HepG2 (cell line): Measurements from ENCODE around the gene DDX50. TPM values are rescaled to one million over a fixed set of nuclear protein-coding genes. Genes with fewer than 3 reads are reported as not detected.

Experiments
- PHF21A ChIP-seq: sonication (generic); formaldehyde crosslinking; IDR thresholded peaks from 2 replicates; pipeline ENCODE4 v1.5.0; 2020; ENCODE audit warnings: mild to moderate bottlenecking, missing genetic modification reagents
- RBM39 ChIP-seq: fragments of 200-400 bp; formaldehyde crosslinking; IDR thresholded peaks from one replicate; pipeline ENCODE4 v1.6.1; 2018; ENCODE audit warnings: antibody characterized with exemption, mild to moderate bottlenecking, low read depth, low read length; ENCODE audit not compliant: poor library complexity, severe bottlenecking
- SRY ChIP-seq: sonication (generic); formaldehyde crosslinking; IDR thresholded peaks from 2 replicates; pipeline ENCODE4 v1.8.0; 2022; ENCODE audit warnings: mild to moderate bottlenecking, missing genetic modification reagents
- TCF7L2 ChIP-seq: IDR thresholded peaks from 2 replicates; pipeline ENCODE4 v1.6.1; 2011; ENCODE audit warnings: mild to moderate bottlenecking, low read depth, low read length, moderate library complexity
- ZBTB1 ChIP-seq: sonication (generic); formaldehyde crosslinking; IDR thresholded peaks from 2 replicates; pipeline ENCODE4 v1.4.0; 2020; ENCODE audit warnings: missing genetic modification reagents, borderline replicate concordance
- ZKSCAN8 ChIP-seq: IDR thresholded peaks from 2 replicates; pipeline ENCODE4 v1.6.1; 2016; ENCODE audit warnings: borderline replicate concordance, missing genetic modification reagents, missing compliant biosample characterization
- ZNF530 ChIP-seq: sonication (generic); formaldehyde crosslinking; IDR thresholded peaks from 2 replicates; pipeline ENCODE4 v1.5.0; 2020; ENCODE audit warnings: low read depth, mild to moderate bottlenecking, missing genetic modification reagents
- ZNF792 ChIP-seq: IDR thresholded peaks from 2 replicates; pipeline ENCODE4 v1.6.1; 2016
- polyA plus RNA-seq, 8 experiments: library from polyadenylated mRNA; depleted of rRNA in 3 of 8; stranded (reverse) in 7 of 8; unstranded in 1 of 8; fragments of >200 nt; fragmentation: Illumina TruSeq in 4 of 8; extraction: Trizol in 4 of 8; gene quantifications; 2 replicates each; pipeline versions ENCODE4 v1.2.1 to v1.2.3, GENCODE V29; 2011 to 2016; ENCODE audit warnings: low read depth in 4 of 8, missing spikeins in 1 of 8, mixed read lengths in 1 of 8; ENCODE audit not compliant: insufficient read depth in 1 of 8
- total RNA-seq, 5 experiments: library from RNA; depleted of rRNA; stranded (reverse); fragments of >200 nt; fragmentation: Illumina TruSeq; extraction: Trizol; gene quantifications; 2 replicates each; pipeline ENCODE4 v1.2.3, GENCODE V29; 2016; ENCODE audit warnings: low read depth in 1 of 5
- TF ChIP-seq, protein P1 (sequence below): sonication (generic); formaldehyde crosslinking; IDR thresholded peaks from 2 replicates; pipeline ENCODE4 v1.4.0; 2020; ENCODE audit warnings: missing genetic modification reagents
- TF ChIP-seq, protein P2 (sequence below): sonication (generic); formaldehyde crosslinking; IDR thresholded peaks from 2 replicates; pipeline ENCODE4 v1.9.0; 2021; ENCODE audit warnings: missing genetic modification reagents, mild to moderate bottlenecking, borderline replicate concordance
- TF ChIP-seq, protein P3 (sequence below): sonication (generic); formaldehyde crosslinking; IDR thresholded peaks from 2 replicates; pipeline ENCODE4 v1.4.0; 2020; ENCODE audit warnings: missing genetic modification reagents

Gene DDX50
- total and polyA plus RNA-seq, 2 of the 13 experiments (the other 11 are each of a cell fraction or from before 2014, with no cell fraction given): 19.0 to 38.2 TPM

DNA sequence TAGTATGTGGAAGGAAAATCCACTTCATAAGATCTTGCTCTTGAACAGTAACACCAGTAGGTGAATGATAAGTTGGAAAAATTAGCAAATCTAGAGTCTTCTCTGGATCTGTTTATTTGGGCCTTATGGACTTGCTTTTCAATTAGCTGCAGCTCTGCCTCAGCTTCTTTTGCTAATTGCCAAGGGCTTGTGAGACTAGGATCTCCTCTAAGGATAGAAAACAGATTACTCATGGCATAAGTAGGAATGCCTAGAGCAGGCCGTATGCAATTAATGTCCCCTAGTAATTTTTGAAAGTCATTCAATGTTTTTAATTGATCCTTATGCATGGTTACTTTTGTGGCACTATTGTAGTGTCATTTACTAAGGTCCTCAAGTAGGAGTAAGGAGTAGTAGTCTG is 36.5 kb upstream of the DDX50 start (continued):
- TF ChIP-seq ZNF530 (CRISPR knock-in tag) (no peak), TCF7L2 (no peak), SRY (CRISPR knock-in tag) (no peak), RBM39 (no peak), ZBTB1 (CRISPR knock-in tag) (no peak), PHF21A (CRISPR knock-in tag) (no peak), ZNF792 (no peak), ZKSCAN8 (CRISPR knock-in tag) (no peak)
- TF ChIP-seq, protein P1, sequence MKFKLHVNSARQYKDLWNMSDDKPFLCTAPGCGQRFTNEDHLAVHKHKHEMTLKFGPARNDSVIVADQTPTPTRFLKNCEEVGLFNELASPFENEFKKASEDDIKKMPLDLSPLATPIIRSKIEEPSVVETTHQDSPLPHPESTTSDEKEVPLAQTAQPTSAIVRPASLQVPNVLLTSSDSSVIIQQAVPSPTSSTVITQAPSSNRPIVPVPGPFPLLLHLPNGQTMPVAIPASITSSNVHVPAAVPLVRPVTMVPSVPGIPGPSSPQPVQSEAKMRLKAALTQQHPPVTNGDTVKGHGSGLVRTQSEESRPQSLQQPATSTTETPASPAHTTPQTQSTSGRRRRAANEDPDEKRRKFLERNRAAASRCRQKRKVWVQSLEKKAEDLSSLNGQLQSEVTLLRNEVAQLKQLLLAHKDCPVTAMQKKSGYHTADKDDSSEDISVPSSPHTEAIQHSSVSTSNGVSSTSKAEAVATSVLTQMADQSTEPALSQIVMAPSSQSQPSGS (CRISPR knock-in tag): no peak
- TF ChIP-seq, protein P2, sequence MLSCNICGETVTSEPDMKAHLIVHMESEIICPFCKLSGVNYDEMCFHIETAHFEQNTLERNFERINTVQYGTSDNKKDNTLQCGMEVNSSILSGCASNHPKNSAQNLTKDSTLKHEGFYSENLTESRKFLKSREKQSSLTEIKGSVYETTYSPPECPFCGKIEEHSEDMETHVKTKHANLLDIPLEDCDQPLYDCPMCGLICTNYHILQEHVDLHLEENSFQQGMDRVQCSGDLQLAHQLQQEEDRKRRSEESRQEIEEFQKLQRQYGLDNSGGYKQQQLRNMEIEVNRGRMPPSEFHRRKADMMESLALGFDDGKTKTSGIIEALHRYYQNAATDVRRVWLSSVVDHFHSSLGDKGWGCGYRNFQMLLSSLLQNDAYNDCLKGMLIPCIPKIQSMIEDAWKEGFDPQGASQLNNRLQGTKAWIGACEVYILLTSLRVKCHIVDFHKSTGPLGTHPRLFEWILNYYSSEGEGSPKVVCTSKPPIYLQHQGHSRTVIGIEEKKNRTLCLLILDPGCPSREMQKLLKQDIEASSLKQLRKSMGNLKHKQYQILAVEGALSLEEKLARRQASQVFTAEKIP (CRISPR knock-in tag): no peak
- TF ChIP-seq, protein P3, sequence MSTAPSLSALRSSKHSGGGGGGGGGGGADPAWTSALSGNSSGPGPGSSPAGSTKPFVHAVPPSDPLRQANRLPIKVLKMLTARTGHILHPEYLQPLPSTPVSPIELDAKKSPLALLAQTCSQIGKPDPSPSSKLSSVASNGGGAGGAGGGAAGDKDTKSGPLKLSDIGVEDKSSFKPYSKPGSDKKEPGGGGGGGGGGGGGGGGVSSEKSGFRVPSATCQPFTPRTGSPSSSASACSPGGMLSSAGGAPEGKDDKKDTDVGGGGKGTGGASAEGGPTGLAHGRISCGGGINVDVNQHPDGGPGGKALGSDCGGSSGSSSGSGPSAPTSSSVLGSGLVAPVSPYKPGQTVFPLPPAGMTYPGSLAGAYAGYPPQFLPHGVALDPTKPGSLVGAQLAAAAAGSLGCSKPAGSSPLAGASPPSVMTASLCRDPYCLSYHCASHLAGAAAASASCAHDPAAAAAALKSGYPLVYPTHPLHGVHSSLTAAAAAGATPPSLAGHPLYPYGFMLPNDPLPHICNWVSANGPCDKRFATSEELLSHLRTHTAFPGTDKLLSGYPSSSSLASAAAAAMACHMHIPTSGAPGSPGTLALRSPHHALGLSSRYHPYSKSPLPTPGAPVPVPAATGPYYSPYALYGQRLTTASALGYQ (CRISPR knock-in tag): no peak
